Endodermal cell (in vitro differentiated cells): ENCODE results near the gene SLC6A1. TPM values are rescaled to one million over a fixed set of nuclear protein-coding genes. Genes with fewer than 3 reads are reported as not detected.

Experiments
- DNase-seq: peaks from one replicate; pipeline ENCODE4 v3.0.0-alpha.2; 2017
- H3K27ac ChIP-seq: 2 replicates; pipeline ENCODE4 v1.5.1; 2013; ENCODE audit warnings: mild to moderate bottlenecking, low read depth, low read length, moderate library complexity
- H3K27me3 ChIP-seq: 2 replicates; pipeline ENCODE4 v1.6.1; 2013; ENCODE audit warnings: mild to moderate bottlenecking, low read length, moderate library complexity; ENCODE audit not compliant: insufficient read depth, control insufficient read depth, poor library complexity, severe bottlenecking
- H3K36me3 ChIP-seq: 2 replicates; pipeline ENCODE4 v1.7.0; 2013; ENCODE audit warnings: mild to moderate bottlenecking, low read length, moderate library complexity; ENCODE audit not compliant: control insufficient read depth, insufficient read depth
- H3K4me1 ChIP-seq: one replicate; pipeline ENCODE4 v1.7.0; 2013; ENCODE audit warnings: low read length; ENCODE audit not compliant: control insufficient read depth, insufficient read depth
- H3K4me3 ChIP-seq: 2 replicates; pipeline ENCODE4 v1.5.1; 2013; ENCODE audit warnings: mild to moderate bottlenecking, low read length, moderate library complexity
- H3K9ac ChIP-seq: 2 replicates; pipeline ENCODE4 v1.6.1; 2013; ENCODE audit warnings: mild to moderate bottlenecking, low read length, moderate library complexity; ENCODE audit not compliant: poor library complexity, severe bottlenecking; ENCODE audit errors: extremely low read depth
- H3K9me3 ChIP-seq: 2 replicates; pipeline ENCODE4 v1.6.1; 2013; ENCODE audit warnings: mild to moderate bottlenecking, low read length, moderate library complexity; ENCODE audit not compliant: control insufficient read depth
- H3K27ac Mint-ChIP-seq: 2 replicates; pipeline ENCODE4 v1.8.0; 2020; ENCODE audit warnings: mixed read lengths
- H3K27me3 Mint-ChIP-seq: 2 replicates; pipeline ENCODE4 v1.8.0; 2021; ENCODE audit warnings: mild to moderate bottlenecking, mixed read lengths; ENCODE audit not compliant: insufficient read depth
- H3K36me3 Mint-ChIP-seq: 2 replicates; pipeline ENCODE4 v1.8.0; 2020; ENCODE audit warnings: low read depth, mixed read lengths
- H3K4me1 Mint-ChIP-seq: 2 replicates; pipeline ENCODE4 v1.8.0; 2020; ENCODE audit warnings: mixed read lengths
- H3K4me3 Mint-ChIP-seq: 2 replicates; pipeline ENCODE4 v1.8.0; 2020; ENCODE audit warnings: mild to moderate bottlenecking, moderate library complexity, mixed read lengths
- H3K9me3 Mint-ChIP-seq: 2 replicates; pipeline ENCODE4 v1.8.0; 2020; ENCODE audit warnings: mild to moderate bottlenecking, mixed read lengths
- CTCF ChIP-seq: fragments of 200-600 bp; sonication (generic); conservative IDR thresholded peaks from 2 replicates; pipeline ENCODE4 v1.5.0; 2021; ENCODE audit warnings: antibody characterized with exemption, mild to moderate bottlenecking
- WGBS, 2 experiments: methylation state at CpG; one replicate each; pipeline versions ENCODE4 v1.1.5 to v1.1.7; 2013; ENCODE audit warnings: missing lambda C conversion rate in 2 of 2, mixed read lengths in 1 of 2; ENCODE audit not compliant: insufficient coverage in 1 of 2, insufficient read length in 1 of 2; 5-methylcytosine and 5-hydroxymethylcytosine counted together
- total RNA-seq, 2 donors: library from RNA; stranded (reverse); fragmentation: NEBNext Ultra II Directional in 1 of 2; extraction: Animal tissue kit (Norgen Biotek cat#: 25700) in 1 of 2; gene quantifications; 2 replicates in 1 of 2; 3 replicates in 1 of 2; pipeline ENCODE4 v1.2.1, GENCODE V29; 2021

Gene SLC6A1
- total RNA-seq, 2 donors from 2014 or later, result 0.42 to 3.6 TPM

GRCh38 chr3:10954740-10955139 lies 37.8 kb upstream of the SLC6A1 start:
- Histone ChIP-seq H3K9ac (no peak overlapping the region), H3K27me3 (no peaks in the 10 kb centered on the region), H3K9me3 (no peaks in the 10 kb centered on the region), H3K27ac (no peak overlapping the region), H3K4me1 (no peaks in the 10 kb centered on the region), H3K36me3 (no peaks in the 10 kb centered on the region), H3K4me3 (no peak overlapping the region)
- Mint-ChIP-seq H3K36me3 (no peaks in the 10 kb centered on the region), H3K27ac (no peak overlapping the region), H3K4me1 (no peaks in the 10 kb centered on the region), H3K9me3 (no peaks in the 10 kb centered on the region), H3K4me3 (no peak overlapping the region), H3K27me3 (peaks cover 5% of the 10 kb centered on the region)
- no peak for TF ChIP-seq CTCF
- no peak for DNase-seq
- 71 to 85% methylated on average over 1 to 3 of the region's 3 CpGs for WGBS, 2 experiments

- no peak for TF ChIP-seq CTCF
- H3K27me3 ChIP-seq, result no peaks in the 10 kb centered on the region
- H3K27ac ChIP-seq, result no peak overlapping the region
- no peak overlapping the region for H3K4me3 ChIP-seq
- H3K9me3 Mint-ChIP-seq, result no peaks in the 10 kb centered on the region
- no peaks in the 10 kb centered on the region for H3K36me3 Mint-ChIP-seq
- no peaks in the 10 kb centered on the region for H3K4me1 Mint-ChIP-seq
- H3K36me3 ChIP-seq, result no peaks in the 10 kb centered on the region
- no peak for DNase-seq
- H3K4me1 ChIP-seq, result no peaks in the 10 kb centered on the region
- H3K9ac ChIP-seq, result no peak overlapping the region
- H3K27me3 Mint-ChIP-seq, result peaks cover 5% of the 10 kb centered on the region
- no peaks in the 10 kb centered on the region for H3K9me3 ChIP-seq
- no peak overlapping the region for H3K27ac Mint-ChIP-seq
- WGBS, 2 experiments, result 83 to 89% methylated on average over 12 to 15 of the region's 15 CpGs
- H3K4me3 Mint-ChIP-seq, result no peak overlapping the region
Observed at GRCh38 chr3:10955711-10956453, 36.7 kb upstream of the SLC6A1 start.

GRCh38 chr3:10956531-10956930 lies 36.0 kb upstream of the SLC6A1 start:
- no peak overlapping the region for H3K4me3 ChIP-seq
- H3K4me1 Mint-ChIP-seq, result no peaks in the 10 kb centered on the region
- H3K4me3 Mint-ChIP-seq, result no peak overlapping the region
- no peaks in the 10 kb centered on the region for H3K9me3 ChIP-seq
- no peaks in the 10 kb centered on the region for H3K36me3 Mint-ChIP-seq
- no peak for TF ChIP-seq CTCF
- H3K27ac Mint-ChIP-seq, result no peak overlapping the region
- DNase-seq, result no peak
- no peak overlapping the region for H3K27ac ChIP-seq
- no peaks in the 10 kb centered on the region for H3K36me3 ChIP-seq
- no peak overlapping the region for H3K9ac ChIP-seq
- whole genome bisulfite sequencing, 2 experiments, result 80 to 87% methylated on average over 3 to 4 of the region's 4 CpGs
- no peaks in the 10 kb centered on the region for H3K4me1 ChIP-seq
- H3K27me3 Mint-ChIP-seq, result peaks cover 7% of the 10 kb centered on the region
- no peaks in the 10 kb centered on the region for H3K27me3 ChIP-seq
- H3K9me3 Mint-ChIP-seq, result no peaks in the 10 kb centered on the region
